Measurements from ENCODE around the gene FBXW7. TPM values are rescaled to one million over a fixed set of nuclear protein-coding genes. Genes with fewer than 3 reads are reported as not detected.

Gene FBXW7
- total and polyA plus RNA-seq, 2 of the 8 experiments (the other 6 are each of a cell fraction or from before 2014, with no cell fraction given): 6.0 to 26.7 TPM

GRCh38 chr4:152448854-152449253 is 87.0 kb downstream of the FBXW7 start (continued):
- TF ChIP-seq CHD7 (IDR thresholded peaks at IDR 0.05; ENCODE audit: insufficient replicate concordance, low read length) (no peak), CBX8 (IDR thresholded peaks at IDR 0.05; ENCODE audit: borderline replicate concordance, low read depth, low read length) (no peak), HDAC6 (IDR thresholded peaks at IDR 0.05; ENCODE audit: low read depth, low read length) (no peak)
